GM03348 (cell line): ENCODE results near the gene TPRKB.
"Not testable (repeated sequence)": the region's sequence is repeated elsewhere in the genome, so short reads cannot be mapped to it uniquely, and the experiment has no call there.

ENCODE experiments used
- DNase-seq: peaks from one replicate; pipeline ENCODE4 v3.0.0; 2012; ENCODE audit warnings: low spot score

TPRKB gene

DNA sequence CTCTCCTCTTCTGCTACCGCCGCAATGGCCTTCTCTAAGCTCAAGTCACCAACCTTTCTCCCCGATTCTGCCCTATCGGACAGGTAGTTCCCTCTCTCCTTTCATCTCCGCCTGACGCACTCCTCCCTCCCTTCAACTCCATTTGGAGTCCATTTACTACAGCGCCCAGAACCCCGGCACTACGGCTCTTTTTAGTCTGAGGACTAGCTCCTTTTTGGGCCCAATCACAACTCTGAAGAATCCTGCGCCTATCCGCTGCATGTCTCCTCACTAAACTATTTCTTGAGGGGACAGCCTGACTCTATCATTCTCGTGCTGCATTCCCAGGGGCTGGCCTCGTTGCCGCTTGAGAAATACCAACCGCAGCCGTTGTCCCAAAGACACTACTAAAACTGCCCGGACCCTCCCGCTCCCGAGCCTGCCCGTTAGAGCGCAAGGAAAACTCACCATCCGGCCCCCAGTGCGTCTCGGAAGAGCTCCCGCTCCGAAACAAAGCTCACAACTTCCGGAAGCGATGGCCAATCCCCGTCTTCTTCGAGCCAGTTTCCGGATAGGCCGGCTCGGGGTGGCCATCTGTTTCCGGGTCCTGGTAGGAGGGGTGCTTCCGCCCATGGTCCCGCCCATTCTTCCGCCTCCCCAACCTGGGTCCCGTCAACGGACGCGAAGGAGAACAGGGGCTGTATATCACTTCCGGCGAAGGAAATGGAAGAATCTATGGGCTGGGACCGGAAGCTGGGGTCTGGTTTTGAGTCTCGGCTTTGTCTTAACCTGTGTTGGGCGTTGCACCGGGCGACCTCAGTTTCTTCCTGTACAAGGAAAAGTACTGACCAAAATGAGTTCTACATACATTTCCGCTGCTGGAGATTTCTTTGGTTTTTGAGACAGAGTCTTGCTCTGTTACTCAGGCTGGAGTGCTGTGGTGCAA is at the start of gene TPRKB:
TSS of gene TPRKB (minus strand) at position 491 of the 925 bp plus-strand sequence. CDS start 2,776 bp downstream, outside the sequence.
- peak; percentile 99 for DNase-seq

DNA sequence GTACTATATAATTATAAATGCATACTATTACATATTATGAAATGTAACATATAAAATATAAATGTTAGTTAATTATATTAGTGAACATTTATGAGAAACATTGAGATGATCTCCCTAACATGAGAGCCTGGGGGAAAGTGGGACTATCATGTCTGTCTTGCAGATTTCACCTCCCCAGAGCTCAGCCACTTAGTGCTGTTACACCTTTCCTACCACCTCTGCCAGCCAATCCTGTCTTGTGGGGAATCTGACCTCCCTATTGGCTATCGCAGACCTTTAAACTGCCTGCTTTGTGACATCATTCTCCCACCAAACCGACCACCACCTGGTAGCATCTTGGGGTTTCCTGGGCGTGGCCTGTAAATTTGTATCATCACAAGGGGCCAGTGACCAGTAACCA is 46.7 kb upstream of the TPRKB start, which contains the start of gene C2orf78:
TSS of gene C2orf78 (plus strand) at position 301 of the 400 bp plus-strand sequence. CDS start 127 bp downstream, outside the sequence.
- not testable (repeated sequence) for DNase-seq

DNA sequence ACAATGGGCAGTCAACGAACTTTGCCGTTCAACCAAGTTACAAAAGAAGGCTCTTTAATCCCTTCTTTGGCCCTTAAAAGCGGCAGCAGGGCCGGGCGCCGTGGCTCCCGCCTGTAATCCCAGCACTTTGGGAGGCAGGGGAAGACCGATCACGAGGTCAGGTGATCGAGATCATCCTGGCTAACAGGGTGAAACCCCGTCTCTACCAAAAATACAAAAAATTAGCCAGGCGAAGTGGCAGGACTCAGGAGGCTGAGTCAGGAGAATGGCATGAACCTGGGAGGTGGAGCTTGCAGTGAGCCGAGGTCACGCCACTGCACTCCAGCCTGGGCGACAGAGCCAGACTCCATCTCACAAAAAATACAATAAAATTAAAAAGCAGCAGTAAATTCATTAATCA is 46.3 kb upstream of the TPRKB start:
- not testable (repeated sequence) for DNase-seq

DNA sequence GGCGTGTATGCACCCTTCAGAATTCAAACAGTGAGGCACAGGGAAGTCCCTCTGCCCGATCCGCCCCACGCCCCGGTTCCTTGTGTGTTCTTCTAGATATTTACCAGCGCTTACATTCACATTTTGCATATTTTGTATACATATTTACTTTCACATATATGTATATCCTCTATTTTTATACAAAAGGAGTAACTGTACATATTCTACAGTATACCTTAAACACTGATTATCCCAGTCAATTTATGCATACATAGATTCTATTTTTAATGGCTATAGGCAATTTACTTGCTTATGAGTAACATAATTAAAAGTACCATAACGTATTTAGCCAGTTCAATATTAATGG is 43.1 kb upstream of the TPRKB start:
- no peak for DNase-seq

DNA sequence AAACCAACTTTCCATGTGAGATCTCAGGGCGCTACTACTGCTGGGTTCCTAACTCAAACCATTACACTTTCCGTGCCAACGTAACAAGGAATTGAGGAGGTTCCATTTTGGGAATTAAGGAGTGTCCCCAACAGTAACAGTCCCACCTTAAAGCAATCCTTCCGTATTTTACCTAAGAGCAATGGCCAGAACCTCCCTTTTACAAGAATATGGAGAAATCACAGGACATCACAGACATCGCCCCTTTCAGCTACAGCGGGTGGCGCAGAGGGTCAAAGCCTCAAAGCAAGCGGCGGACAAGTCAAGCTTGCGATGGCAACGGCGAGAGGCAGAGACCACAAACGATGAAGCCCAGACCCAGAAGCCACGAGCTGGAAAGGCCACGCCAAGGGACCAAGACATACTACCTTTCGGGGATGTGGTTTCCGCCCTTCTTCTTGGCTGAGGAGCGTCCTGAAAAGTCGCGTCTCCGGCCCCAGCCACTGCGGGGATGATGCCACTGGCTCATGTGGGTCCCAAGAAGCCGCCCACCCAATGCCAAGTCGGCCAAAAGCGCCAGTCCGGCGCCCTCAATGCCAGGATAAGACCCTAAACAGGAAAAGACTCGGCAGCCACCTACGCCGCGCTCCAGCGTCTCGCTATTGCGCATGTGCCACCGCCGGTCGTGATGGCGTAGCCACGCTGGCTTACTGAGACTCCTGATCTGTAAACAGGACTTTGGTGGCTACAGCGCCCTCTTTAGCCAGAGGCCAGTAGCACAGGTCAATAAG is 42.5 kb upstream of the TPRKB start, which contains the start of gene DUSP11:
TSS of gene DUSP11 (minus strand) at position 637 of the 770 bp plus-strand sequence. CDS start at position 508, 129 bp downstream.
- peak; percentile 96 for DNase-seq

DNA sequence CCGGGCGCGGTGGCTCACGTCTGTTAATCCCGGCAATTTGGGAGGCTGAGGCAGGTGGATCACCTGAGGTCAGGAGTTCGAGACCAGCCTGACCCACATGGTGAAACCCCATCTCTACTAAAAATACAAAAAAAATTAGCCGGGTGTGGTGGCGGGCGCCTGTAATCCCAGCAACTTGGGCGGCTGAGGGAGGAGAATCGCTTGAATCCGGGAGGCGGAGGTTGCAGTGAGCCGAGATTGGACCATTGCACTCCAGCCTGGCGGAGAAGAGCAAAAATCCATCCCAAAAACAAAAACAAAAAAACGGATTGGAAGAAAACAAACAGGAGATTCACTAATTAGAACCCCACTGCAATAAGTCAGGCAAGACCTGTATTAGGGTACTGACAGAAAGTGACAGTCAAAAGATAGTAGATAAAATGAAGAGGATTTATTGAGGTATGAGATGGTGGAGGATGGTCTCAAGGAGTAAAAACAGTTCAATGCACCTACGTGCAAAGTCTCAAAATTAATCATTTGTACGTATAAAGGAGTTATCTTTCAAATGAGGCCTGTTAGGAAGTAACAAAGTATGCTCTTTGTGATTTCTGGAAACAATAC is 41.8 kb upstream of the TPRKB start:
- not testable (repeated sequence) for DNase-seq

DNA sequence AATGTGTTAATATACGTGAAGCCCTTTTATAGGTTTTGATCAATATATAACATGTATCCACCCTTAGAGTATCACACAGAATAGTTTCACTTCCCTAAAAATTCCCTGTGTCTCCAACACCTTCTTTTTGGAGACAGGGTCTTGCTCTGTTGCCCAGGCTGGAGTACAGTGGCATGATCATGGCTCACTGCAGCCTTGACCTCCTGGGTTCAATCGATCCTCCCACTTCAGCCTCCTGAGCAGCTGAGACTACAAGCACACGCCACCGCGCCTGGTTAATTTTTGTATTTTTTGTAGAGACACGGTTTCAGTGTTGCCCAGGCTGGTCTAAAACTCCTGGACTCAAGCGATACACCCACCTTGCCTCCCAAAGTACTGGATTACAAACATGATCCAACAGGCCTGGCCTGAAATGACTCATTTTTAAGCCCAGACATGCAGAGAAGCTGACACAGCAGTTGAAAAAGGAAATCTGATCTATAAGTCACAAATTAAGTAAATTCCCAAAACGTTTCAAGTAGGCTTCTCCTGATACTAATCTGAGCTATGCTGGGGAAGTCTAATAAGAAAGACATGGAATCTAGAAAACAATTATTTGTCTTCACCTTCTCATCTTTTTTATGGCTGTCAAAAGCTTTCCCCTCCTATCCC is 39.8 kb upstream of the TPRKB start:
- no peak for DNase-seq

DNA sequence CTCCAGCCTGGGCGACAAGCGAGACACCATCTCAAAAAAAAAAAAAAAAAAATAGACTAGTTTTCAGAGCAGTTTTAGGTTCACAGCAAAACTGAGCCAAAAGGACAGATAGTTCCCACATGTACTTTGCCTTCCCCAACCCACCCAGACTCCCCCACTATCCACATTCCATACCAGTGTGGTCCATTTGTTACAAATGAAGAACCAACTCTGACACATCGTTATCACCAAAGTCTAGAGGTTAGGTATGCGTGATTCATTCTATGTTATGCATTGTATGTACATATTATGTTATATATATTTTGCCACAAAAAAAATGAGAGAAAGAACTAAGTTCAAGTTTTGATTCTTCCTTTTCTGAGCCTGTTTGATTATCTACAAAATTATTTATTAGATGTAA is 39.2 kb upstream of the TPRKB start:
- DNase-seq, result no peak

DNA sequence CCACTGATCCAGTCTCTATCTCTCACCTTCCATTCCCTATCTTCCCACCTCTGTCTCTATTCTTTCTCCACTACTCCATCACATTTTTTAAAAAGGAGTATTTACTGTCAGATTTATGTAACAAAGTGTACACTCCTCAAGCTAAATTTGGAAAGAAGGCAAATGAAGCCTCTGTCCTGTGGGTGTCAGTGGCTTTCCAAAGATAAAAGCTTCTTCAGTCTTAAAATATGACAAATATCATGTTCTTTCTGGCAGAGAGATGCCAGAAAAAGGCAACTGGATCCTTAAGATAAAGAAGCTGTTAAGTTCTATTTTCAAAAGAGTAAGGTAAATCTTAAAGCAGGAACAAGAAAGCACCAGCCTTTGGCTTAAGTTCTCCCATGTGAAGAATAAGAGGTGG is 35.7 kb upstream of the TPRKB start:
- DNase-seq, result no peak

DNA sequence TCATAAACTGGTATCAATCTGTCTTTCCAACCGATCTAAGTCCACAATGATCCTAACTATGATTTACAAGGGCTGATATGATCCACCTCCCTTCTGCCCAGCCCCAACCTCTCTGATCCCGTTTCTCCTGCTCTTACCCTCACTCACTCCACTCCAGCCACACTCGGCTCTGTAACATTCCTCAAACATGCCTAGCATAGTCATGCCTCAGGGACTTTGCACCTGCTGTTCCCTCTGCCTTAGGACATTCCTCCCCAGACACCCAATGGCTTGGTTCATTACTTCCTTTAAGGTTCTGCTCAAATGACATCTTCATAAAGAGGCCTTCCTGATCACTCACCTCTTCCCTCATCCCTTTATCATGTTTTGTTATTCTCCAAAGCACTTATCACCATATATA is 33.6 kb upstream of the TPRKB start:
- DNase-seq, result no peak

DNA sequence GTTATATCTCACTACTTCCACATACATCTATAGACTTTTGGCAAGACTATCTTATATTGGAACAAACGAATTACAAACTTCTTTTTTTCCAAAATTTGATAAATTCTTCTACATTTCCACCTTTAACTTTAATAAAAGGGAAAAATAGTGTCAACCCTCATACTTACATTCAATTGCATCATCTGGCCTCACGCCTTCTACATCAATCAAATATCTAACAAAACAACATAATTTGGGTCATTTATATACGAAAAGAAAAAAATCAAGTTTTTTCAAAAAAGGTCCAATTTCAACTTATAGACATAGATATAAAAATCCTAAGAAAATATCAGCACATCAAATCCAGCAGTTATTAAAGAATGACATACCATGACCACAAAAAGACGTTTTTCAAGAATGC is 29.8 kb upstream of the TPRKB start:
- DNase-seq, result no peak

DNA sequence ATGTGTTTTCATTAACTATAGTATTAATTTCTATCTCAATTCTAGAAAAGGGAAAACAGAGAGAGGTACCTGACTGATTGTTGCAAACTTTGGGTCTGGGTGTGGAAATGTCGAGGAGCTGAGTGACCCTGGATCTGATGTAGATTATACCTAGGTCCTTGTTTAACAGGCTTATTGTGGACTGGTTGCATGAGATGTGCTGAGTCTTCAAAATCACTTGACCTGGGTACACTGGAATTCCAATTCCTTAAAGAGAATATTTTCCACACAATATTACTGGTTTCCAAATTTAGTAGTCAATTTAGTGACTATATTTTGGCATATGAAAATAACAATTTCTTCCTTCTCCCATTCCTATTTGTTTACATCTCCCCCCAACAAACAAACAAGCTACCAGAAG is 29.2 kb upstream of the TPRKB start:
- no peak for DNase-seq

DNA sequence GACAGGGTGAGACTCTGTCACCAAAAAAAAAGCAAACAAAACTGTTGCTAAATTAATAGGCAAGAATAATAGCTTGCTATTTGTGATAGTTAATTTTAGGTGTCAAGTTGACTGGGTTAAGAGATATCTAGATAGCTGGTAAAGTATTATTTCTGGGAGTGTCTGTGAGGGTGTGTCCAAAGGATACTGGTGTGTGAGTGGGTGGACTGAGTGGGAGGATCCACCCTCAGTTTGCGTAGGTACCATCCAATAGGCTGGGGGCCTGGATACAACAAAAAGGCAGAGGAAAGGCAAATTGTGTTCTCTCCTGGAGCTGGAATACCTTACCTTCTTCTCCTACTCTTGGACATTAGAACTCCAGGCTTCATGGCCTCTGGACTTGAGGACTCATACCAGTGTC is 27.8 kb upstream of the TPRKB start:
- DNase-seq, result no peak

DNA sequence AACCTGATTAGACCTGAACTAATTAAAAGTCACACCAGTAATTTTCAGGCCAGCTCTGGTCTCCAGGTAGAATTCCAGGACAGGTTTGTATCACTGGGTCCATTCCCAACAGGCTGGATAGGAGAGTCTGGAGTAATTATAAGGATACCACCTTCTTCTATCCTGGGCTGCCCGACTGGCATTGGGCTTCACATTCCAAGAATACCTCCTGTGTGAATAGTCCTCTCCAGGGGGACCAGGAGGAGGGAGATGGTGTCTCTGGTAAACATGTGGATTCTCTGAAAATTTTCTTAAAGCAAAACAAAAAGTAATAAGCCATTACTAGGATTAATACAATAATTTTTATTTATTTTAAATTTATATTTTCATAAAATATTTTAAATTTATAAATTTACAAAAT is 25.4 kb upstream of the TPRKB start:
- DNase-seq, result peak; percentile 22

DNA sequence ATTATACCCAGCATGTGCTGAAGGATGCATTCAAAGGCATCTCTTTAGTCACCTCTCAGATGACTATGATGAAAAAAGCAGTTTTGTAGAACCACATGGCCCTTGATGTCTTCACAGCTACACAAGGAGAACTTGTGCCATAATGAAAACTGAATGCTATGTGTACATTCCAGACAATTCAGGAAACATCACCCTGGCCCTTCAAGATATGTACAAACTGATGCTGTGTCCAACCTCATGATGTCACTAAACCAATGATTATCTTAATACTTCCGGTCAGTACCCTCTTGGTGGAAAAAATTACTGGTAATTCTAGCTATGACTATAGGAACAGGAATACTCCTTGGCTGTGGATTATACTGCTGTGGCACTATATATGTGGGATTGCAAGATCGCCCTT is 22.8 kb upstream of the TPRKB start:
- DNase-seq, result no peak

DNA sequence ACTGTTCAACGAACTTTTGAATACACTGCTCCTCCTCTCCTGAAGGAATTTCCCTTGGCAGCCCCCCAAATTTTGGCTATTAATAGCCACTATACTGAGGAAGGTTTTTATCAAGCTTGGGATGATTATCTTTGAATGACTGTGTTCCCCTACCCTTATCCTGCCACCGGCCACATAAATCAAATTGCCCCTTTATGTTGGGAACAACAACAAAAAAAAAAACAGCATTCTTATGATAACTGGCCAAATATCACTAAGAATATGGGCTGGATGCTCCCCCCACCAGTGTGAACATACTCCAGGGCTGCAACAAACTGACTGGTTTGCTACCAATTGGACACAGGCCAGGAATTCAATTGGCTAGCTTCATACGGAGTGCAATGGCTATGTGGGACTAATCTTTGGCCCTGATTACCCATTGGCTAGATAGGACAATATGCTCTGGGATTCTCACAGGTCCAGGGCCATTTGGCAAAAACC is 22.2 kb upstream of the TPRKB start:
- peak; percentile 31 for DNase-seq

DNA sequence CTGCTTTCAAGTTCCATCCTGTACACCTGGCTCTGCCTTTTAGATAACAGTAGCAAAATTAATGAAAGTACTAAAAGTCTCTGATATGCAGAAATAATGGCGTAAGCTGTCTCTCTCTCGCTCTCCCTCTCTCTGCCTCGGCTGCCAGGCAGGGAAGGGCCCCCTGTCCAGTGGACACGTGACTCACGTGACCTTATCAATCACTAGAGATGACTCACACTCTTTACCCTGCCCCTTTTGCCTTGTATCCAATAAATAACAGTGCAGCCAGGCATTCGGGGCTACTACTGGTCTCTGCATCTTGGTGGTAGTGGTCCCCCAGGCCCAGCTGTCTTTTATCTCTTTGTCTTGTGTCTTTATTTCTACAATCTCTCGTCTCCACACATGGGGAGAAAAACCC is 17.2 kb upstream of the TPRKB start:
- DNase-seq, result not testable (repeated sequence)

DNA sequence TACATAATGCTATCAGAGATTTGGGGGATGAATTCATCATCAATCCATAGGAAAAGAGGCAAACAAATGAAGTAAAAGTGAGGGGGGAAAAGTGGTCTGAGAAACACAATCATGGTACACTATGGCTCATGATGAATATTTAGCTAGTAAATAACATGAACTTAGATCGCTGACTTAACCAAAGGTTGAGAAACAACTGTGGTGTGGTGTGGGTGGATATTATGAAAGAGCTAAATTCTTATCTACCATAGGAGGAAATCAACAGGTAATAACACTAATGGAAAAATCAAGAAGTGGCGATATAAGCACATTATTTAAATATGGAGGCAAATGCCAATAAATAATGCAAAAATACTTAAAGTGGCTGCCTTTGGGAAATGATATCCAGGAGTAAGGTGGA is 12.2 kb upstream of the TPRKB start:
- no peak for DNase-seq

DNA sequence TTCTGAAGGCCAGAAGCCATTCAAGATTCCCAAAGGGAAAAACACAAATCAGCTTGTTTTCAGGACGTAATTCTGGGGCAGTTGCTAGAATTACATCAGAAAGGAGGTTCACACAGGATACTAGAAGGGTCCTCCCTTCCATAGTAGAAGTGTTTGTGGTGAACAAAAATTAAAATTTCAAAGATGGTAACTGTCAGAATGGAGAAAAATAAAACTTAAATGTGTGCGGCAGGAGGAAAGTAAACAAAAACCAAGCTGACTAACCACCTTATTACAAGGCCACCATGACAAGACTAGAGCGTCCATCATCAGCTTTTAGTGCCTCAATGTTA is 9.7 kb upstream of the TPRKB start:
- no peak for DNase-seq

DNA sequence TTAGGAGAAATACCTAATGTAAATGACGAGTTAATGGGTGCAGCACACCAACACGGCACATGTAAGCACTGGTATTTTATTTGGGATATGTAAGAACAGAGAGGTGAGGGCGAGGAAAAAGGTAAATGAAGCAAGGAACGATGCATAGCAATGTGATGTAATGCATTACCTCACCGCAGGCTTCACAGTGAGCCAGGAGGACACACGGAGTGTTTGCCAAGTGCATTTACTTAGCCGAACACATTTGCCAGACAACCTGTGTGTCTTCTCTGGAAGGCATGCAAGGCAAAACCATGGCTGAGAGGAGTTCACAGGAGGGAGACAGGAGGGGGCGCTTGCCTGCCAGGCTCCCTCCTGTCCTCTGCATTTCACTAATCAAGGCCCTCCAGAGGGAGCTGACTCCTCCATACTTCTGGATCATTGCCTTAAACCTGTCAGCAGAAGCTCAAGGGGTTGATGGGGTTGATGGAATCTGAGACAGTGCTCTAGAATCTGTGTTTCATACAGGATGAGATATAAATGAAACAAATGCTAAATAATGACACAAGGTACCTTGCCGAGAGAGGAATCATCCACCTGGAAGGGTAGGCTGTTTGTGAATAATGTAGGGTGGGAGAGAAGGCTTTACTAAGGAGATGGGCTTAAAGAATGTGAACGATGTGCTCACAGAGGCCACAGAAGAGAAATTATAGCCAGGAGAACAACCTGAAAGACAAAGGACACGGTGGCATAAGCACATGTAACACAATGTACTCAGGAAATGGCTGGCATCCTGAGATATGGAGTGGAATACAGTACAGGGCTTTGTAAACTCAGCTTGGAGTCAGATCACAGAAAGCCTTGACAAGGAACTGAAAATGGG is 9.1 kb upstream of the TPRKB start:
- no peak for DNase-seq

DNA sequence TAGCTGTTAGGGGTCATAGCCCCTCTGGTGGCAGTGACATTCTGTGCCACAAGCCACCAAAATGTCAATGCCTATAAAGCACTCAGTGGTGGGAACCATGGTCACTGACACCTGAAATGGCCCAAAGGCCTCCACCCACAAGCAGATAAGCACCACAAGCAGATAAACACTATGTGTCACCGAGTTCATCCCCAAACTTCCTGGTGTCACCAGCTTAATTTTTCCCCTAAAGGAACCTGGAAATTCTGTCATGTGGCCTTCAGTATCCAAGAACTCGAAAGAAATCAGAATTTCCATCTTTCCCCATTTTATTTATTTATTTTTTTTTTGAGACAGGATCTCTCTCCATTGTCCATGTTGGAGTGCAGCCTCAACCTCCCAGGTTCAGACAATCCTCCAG is 3.6 kb upstream of the TPRKB start:
- DNase-seq, result no peak
